UCSD-AML1 (cell line): Measurements from ENCODE around the gene CHRNA4.

ENCODE experiments used
- DNase-seq: peaks from one replicate; lab custom pipeline; 2025; ENCODE audit not compliant: unreplicated experiment; lab: John Stamatoyannopoulos, UW

Gene CHRNA4

DNA sequence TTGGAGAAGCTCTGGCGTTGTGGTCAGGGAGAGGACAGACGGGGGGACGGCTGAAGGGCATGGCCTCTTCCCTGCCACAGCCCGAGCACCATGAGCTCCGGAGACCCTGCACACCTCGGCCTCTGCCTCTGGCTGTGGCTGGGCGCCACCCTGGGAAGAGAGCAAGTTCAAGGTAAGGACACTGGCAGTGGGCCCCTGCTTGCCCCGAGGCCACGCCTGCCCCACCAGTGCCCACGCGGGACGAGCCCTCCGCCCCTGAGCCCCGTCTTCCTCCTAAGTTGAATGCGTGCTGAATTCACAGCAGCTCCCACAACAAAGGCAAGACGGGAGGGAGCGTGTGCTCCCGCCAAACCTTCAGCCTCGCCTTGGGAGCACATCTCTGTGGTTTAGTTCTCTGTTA is 66.1 kb downstream of the CHRNA4 start:
- DNase-seq: no peak

DNA sequence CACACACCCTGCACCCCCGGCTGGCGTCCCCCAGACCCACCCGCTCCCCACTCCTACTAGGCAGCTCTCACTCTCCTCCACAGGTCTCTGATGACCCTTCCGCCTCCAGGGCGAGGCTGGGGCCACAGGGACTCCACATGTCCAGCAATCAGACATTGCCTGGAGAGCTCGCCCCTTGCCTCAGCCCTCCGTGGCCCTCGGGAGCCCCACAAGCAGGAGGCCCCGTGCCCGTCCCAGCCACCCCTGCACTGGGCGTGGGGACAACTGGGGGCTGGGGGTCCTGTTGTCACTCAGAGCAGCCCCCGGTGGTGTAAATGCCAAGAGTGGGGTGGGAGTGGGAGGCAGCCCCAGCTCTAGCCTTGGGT is 66.6 kb downstream of the CHRNA4 start:
- no peak for DNase-seq

DNA sequence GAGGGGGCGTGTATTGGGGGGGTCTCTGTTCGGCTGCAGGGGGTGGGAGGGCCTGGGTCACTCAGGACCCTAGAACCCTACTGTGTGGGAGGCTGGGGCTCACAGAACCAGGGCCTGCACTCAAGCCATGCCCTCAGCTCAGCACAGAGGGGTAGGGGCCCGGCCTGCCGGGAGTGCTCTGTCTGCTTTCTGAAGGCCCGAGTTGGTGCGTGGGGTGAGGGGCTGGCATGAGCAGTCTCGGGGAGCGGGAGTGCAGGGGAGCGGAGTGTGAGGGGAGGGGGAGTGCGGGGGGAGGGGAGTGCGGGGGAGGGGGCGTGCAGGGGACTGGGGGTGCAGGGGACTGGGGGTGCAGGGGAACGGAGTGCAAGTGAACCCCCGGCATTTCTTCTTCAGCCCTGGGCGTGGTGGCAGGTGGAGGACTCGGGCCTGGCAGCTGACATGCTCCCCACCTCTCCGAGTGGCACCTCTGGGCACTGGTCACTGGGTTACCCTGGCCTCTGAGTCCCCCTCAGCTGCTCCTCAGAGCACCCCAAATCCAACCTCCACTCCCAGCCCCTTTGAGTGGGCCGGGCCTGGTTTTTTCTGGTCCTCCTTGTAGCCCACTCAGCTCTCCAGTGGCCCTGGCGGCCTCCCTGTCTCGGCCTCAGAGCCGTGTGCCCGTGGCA is 67.1 kb downstream of the CHRNA4 start:
- DNase-seq: no peak

DNA sequence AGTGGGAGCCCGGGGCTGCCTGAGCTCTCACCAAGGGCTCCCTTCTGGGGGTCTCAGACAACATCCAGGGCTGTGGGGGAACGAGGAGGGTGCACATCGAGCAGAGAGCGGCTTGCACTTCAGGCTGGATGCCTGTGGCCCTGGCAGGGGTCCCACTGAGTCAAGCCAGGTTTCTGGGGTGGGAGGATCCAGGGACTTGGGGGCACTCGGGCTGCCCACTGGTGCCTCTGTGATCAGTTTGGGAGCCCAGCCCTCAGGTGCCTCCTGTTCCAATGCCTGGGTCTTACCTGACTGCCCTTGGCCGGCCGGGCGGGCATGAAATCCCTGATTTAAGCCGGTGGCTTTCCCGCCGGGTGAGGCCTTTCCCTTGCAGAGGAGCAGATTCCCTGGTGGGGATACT is 67.7 kb downstream of the CHRNA4 start:
- DNase-seq: no peak
